Activated CD8-positive, alpha-beta memory T cell treated with anti-CD3 and anti-CD28 coated beads, Interleukin-2, amount 50 U/mL, for 4 hours (primary cell): ENCODE data around the gene NF1.

ENCODE experiments used
- DNase-seq: peaks from one replicate; pipeline ENCODE4 v3.0.0-alpha.2; 2020

Gene NF1

GRCh38 chr17:31412511-31412910, 317.7 kb downstream of the NF1 start:
- no peak for DNase-seq

GRCh38 chr17:31413081-31413799, 318.5 kb downstream of the NF1 start:
- DNase-seq: no peak

DNA sequence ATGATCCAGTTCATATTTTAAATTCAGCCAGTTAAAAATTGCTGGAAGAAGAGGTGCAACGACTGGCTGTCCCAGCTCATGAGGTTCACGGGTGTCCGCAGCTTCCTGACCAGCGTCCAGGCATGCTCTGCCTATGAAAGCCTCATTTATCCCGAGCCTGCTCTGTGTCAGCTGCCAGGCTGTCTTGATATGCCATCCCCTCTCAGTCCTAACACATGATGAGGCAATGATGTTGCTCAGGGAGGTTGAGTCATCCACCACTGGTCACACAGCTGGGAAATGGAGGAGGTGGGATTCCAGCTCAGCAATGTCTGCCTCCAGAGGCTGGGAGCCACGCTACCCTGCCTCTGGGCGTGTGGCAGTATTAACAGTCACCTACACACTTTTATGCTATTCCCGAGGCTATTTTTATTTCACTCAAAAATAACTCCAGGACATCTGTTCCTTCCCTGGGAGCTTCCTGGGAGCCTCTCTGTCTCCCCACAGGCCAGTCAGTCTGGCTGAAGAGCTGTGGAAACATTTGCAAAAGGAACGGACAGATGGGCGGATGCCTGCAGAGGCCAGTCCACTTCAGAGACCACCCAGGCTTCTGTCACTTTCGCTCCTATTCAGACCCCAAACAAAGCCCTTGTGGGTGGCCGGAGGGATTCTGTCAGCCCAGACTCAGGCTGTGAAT, 319.2 kb downstream of the NF1 start:
- no peak for DNase-seq

DNA sequence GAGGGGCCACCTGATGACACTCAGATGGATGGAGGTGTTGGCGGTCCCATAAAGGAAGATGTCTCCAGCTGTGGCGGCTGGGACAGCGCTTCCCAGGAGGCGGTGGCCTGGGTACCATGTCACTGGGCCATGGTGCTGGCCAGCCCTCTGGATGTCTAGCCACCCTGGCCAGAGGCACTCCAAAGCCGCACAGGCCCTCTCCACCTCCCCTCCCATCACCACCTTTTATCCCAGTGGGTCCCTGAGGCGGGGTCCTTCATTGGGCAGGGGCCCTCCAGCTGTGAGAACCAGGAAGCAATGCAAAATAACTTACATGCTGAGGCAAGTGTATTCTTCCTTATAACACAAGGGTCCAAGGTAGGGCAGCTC, 319.8 kb downstream of the NF1 start:
- no peak for DNase-seq

- DNase-seq: no peak
Observed at GRCh38 chr17:31415004-31415454, 320.3 kb downstream of the NF1 start.

- DNase-seq: no peak
Observed at GRCh38 chr17:31415640-31416502, 321.1 kb downstream of the NF1 start.

GRCh38 chr17:31416503-31416923, 321.7 kb downstream of the NF1 start:
- no peak for DNase-seq

DNA sequence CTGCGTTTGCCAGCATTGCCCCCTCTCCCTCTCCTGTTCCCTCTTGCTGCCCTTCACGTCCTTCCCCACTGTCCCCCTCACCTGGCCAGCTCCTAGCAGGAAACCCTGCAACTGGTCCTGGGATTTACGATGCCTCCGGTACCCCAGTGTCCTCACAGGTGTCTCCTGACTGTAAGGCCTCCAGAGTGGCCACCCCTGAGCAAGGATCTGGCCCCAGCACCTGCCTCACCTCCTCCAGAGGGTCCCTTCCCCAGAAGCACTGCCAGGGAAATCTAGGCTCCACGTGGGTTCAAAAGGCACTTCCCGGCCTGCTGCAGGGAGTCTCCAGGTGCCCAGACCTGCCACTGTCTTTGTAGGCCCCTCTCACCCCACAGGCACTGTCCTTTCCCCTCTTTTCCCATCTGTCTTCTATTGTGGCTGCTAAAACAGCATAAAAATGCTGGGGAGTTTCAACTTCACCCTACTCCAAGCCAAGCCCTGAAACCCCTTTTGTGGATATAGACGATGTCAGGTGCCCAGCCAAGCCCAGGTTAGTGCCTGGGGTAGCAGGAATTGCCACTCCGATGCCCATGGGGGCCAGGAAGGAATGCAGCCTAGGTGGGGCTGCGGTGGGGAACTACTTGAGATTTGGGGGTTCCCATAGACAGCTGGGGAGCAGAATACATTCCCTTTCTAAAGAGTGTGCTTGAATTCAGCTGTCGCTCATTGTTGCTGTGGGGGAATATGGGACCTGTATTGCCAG, 322.4 kb downstream of the NF1 start:
- DNase-seq: no peak

DNA sequence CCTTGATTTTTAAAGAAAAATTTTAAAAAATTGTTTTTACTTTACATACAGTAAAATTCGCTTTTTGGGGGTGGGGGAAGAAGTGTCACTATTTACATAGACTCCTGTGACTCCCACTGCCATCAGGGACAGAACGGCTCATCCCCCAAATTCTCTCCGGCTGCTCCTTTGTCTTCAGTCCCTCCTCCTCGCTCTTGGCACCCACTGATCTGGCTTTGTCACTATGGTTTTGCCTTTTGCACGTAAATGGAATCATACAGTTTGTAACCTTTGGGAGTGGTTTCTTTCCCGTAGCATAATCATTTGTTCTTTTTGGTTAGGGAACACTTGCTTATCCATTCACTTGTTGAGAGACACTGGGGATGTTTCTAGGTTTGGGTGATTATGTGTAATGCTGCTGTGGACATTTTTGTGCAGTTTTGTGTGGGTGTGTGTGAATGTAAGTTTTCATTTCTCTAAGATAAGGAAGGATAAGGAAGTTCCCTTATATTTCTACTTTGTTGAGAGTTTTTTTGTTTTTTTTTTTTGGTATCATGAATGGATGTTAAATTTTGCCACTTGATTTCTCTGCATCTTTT, 324.1 kb downstream of the NF1 start:
- DNase-seq: no peak

DNA sequence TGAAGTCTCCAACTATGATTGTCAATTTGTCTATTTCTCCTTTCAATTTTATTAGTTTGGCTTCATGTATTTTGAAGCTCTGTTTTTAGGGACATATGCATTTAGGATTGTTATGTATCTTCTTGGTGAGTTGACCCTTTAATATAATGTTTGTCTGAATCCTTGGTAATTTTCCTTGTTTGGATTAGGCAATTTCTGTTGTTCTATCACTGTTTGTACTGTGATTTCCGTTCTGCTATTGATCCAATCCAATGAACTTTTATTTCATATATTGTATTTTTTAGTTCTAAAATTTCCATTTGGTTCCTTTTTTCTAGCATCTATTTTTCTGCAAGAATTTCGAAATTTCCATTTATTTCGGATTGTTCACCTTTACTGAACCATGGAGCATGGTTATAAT, 327.7 kb downstream of the NF1 start:
- DNase-seq: no peak

- DNase-seq: no peak
Observed at GRCh38 chr17:31424944-31425281, 330.1 kb downstream of the NF1 start.

DNA sequence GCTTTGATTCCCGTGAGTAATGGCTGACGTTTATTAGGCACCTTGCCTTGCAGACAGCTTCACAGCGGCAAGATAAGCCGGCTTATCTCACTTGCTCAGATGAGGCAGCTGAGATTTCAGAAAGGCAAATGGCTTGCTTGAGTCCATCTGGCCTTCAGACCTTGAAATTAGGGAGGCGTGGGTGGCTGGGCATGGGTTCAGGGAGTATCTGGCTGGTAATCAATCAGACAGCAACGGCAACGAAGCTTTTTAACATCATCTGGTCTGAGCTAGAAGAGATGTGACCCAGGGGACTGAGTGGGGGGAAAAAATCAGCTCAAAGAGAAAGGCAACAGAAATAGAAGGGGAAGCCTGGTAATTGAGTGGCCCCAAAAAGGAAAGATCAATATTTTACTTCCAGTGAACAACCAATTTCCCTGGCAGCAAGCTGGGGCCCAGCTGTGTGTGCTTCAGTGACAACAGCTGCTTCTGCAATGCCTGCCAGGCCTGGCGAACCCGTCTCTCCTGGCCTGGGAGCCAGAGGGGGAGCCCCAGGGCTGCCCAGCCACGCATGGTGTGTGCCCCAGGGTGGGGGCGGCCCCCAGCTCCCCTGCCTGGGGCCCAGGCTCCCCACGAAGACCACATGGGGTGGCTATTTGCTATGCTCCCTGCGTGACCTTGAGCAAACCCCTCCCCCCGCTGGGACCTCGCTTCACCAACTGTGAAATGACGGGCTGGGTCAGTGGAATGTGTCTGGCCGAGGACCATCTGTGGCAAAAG, 330.7 kb downstream of the NF1 start:
- no peak for DNase-seq
